ENCODE measurements around the gene GATM. TPM values are rescaled to one million over a fixed set of nuclear protein-coding genes. Genes with fewer than 3 reads are reported as not detected.

Gene GATM
- total and polyA plus RNA-seq, 2 of the 8 experiments (the other 6 are each of a cell fraction or from before 2014, with no cell fraction given): 10.2 to 15.1 TPM

GRCh38 chr15:45414215-45414885 lies 36.0 kb upstream of the GATM start:
- H3K23me2 ChIP-seq (ENCODE audit: low read depth, low read length): no peaks in the 10 kb centered on the region
- peaks cover 0 to 2% of the 10 kb centered on the region in 2 experiments for H4K20me1 ChIP-seq (replicated peaks in 1 of 2; ENCODE audit: control insufficient read depth in 1 of 2, insufficient read depth in 2 of 2, low read length in 2 of 2)
- no peaks in the 10 kb centered on the region for H3K79me2 ChIP-seq (ENCODE audit: control insufficient read depth in 1 of 2, insufficient read depth in 2 of 2, low read length in 2 of 2)
- DNase-seq (ENCODE audit: low read depth in 1 of 2, low spot score in 2 of 2) (no peak), FAIRE-seq (no peak)
- no peak overlapping the region for H2BK120ac ChIP-seq (replicated peaks; ENCODE audit: low read depth, low read length)
- H3K4me2 ChIP-seq (ENCODE audit: insufficient read depth in 1 of 2, low read depth in 2 of 2, low read length in 2 of 2): no peak overlapping the region
- ChIA-PET POLR2A (ENCODE audit: partially characterized antibody) (interaction anchor here (1.1 kb wide), 1 partner anchor 12 kb away, joined by 3 read pairs; no protein-coding TSS in a partner anchor), CTCF (ENCODE audit: partially characterized antibody) (interaction anchor here (1.6 kb wide), 1 partner anchor 16 kb away, joined by 5 read pairs; no protein-coding TSS in a partner anchor)
- no peak for TF ChIP-seq SRF (IDR thresholded peaks at IDR 0.05; ENCODE audit: low read depth, low read length)
- TF ChIP-seq CREB1 (IDR thresholded peaks at IDR 0.05): no peak
- no peak for TF ChIP-seq CBX8 (IDR thresholded peaks at IDR 0.05; ENCODE audit: borderline replicate concordance, low read depth, low read length)
- no peak overlapping the region for H2BK15ac ChIP-seq (ENCODE audit: low read length)
- H4K8ac ChIP-seq (ENCODE audit: extremely low read depth, insufficient read depth, low read length): no peak overlapping the region
- no peaks in the 10 kb centered on the region for H3K27me3 ChIP-seq (replicated peaks in 1 of 4; ENCODE audit: control insufficient read depth in 3 of 4, extremely low read depth in 1 of 4, insufficient read depth in 3 of 4, low read length in 3 of 4)
- H3K23ac ChIP-seq (ENCODE audit: insufficient read length): no peak overlapping the region
- H3K56ac ChIP-seq (replicated peaks; ENCODE audit: insufficient read length, low read depth, low read length): no peak overlapping the region
- no peaks in the 10 kb centered on the region; the same call in 1 of the 2 replicates for H3K79me1 ChIP-seq (ENCODE audit: low read depth, low read length)
- no peak overlapping the region for H2BK20ac ChIP-seq (ENCODE audit: low read length)
- no peak overlapping the region for H3K9ac ChIP-seq (replicated peaks in 1 of 4; ENCODE audit: extremely low read depth in 1 of 4, low read depth in 3 of 4, low read length in 3 of 4)
- WGBS, 2 experiments (ENCODE audit: extremely low coverage in 1 of 2, insufficient coverage in 1 of 2, insufficient read length in 1 of 2, insufficient replicate concordance in 2 of 2, low coverage in 1 of 2, low lambda C conversion rate in 2 of 2, missing lambda C conversion rate in 1 of 2): 93% methylated on average over 5 of the region's 5 CpGs; no CpG with 5 or more reads in 1 of the 2 experiments
- no peak overlapping the region for H3K14ac ChIP-seq (ENCODE audit: insufficient read length)
- H3K27ac ChIP-seq (ENCODE audit: low read depth, low read length): no peak overlapping the region
- peaks cover 24 to 89% (median 67%) of the 10 kb centered on the region in 4 experiments for H3K36me3 ChIP-seq (ENCODE audit: control insufficient read depth in 2 of 4, insufficient read depth in 4 of 4, low read length in 3 of 4)
- H4K91ac ChIP-seq (replicated peaks; ENCODE audit: insufficient read length, low read length): no peak overlapping the region
- no peak overlapping the region for H2BK12ac ChIP-seq (ENCODE audit: low read depth, low read length)
- H3K4me1 ChIP-seq (replicated peaks in 1 of 4; ENCODE audit: control insufficient read depth in 3 of 4, insufficient read depth in 4 of 4, low read length in 3 of 4): no peaks in the 10 kb centered on the region
- H2AK5ac ChIP-seq (ENCODE audit: low read depth, low read length): no peak overlapping the region
- H3K9me3 ChIP-seq (ENCODE audit: insufficient read depth in 2 of 2, low read depth in 1 of 2, low read length in 1 of 2): no peaks in the 10 kb centered on the region
- no peak overlapping the region for H3K4me3 ChIP-seq (ENCODE audit: extremely low read depth in 1 of 4, insufficient read depth in 2 of 4, low read depth in 3 of 4, low read length in 4 of 4)
- H3K4ac ChIP-seq (replicated peaks; ENCODE audit: insufficient read length, low read depth, low read length): no peak overlapping the region
- no peak overlapping the region for H2AFZ ChIP-seq (ENCODE audit: low read length)
- no peak overlapping the region for H4K5ac ChIP-seq (ENCODE audit: insufficient read length, low read depth, low read length)
- no peak overlapping the region for H2BK5ac ChIP-seq (ENCODE audit: low read depth, low read length)
- no peak overlapping the region for H3K18ac ChIP-seq (ENCODE audit: extremely low read depth, low read length)

All from H1 (cell line).